HG03108 (cell line): ENCODE results near the gene SLC2A5.
"Not testable (repeated sequence)": the region's sequence is repeated elsewhere in the genome, so short reads cannot be mapped to it uniquely, and the experiment has no call there.

Source experiments
- ATAC-seq: cut with Tn5 transposase; IDR thresholded peaks from one replicate; pipeline ENCODE4 v1.9.1; 2021; ENCODE audit warnings: moderate library complexity; ENCODE audit not compliant: unreplicated experiment

Gene SLC2A5

GRCh38 chr1:9038881-9039760 is 30.3 kb downstream of the SLC2A5 start:
- ATAC-seq: no peak

- ATAC-seq: no peak
Measured at GRCh38 chr1:9038338-9038650, 31.1 kb downstream of the SLC2A5 start.

GRCh38 chr1:9037476-9038337 is 31.7 kb downstream of the SLC2A5 start:
- ATAC-seq: no peak

- no peak for ATAC-seq
Measured at GRCh38 chr1:9035226-9035625, 34.2 kb downstream of the SLC2A5 start.

- ATAC-seq: no peak
Measured at GRCh38 chr1:9033363-9033762, 36.1 kb downstream of the SLC2A5 start.

- no peak for ATAC-seq
Measured at GRCh38 chr1:9031484-9032259, 37.8 kb downstream of the SLC2A5 start.

- not testable (repeated sequence) for ATAC-seq
Measured at GRCh38 chr1:9031077-9031476, 38.4 kb downstream of the SLC2A5 start.

GRCh38 chr1:9028921-9029705 is 40.3 kb downstream of the SLC2A5 start:
- ATAC-seq: no peak

GRCh38 chr1:9027307-9027706 is 42.1 kb downstream of the SLC2A5 start:
- no peak for ATAC-seq

- ATAC-seq: no peak
Measured at GRCh38 chr1:9025449-9025848, 44.0 kb downstream of the SLC2A5 start.

- no peak for ATAC-seq
Measured at GRCh38 chr1:9024837-9025236, 44.6 kb downstream of the SLC2A5 start.

- no peak for ATAC-seq
Measured at GRCh38 chr1:9022773-9023172, 46.7 kb downstream of the SLC2A5 start.

- not testable (repeated sequence) for ATAC-seq
Measured at GRCh38 chr1:9022026-9022738, 47.3 kb downstream of the SLC2A5 start.

GRCh38 chr1:9020305-9020704 is 49.1 kb downstream of the SLC2A5 start:
- ATAC-seq: no peak

- no peak for ATAC-seq
Measured at GRCh38 chr1:9019896-9020295, 49.5 kb downstream of the SLC2A5 start.

- ATAC-seq: no peak
Measured at GRCh38 chr1:9018333-9018732, 51.1 kb downstream of the SLC2A5 start.

- no peak for ATAC-seq
Measured at GRCh38 chr1:9016455-9016854, 53.0 kb downstream of the SLC2A5 start.

- ATAC-seq: no peak
Measured at GRCh38 chr1:9014475-9015375, 54.7 kb downstream of the SLC2A5 start.

- ATAC-seq: no peak
Measured at GRCh38 chr1:9013819-9014218, 55.6 kb downstream of the SLC2A5 start.
